Ovary (tissue), 9 donors: Measurements from ENCODE around the gene STARD8. TPM values are rescaled to one million over a fixed set of nuclear protein-coding genes. Genes with fewer than 3 reads are reported as not detected.

ENCODE experiments used
- DNase-seq, 5 donors: peaks; one replicate each; pipeline ENCODE4 v3.0.0-alpha.2; 2019 to 2020
- H3K27ac ChIP-seq, 2 donors: fragments of 200-600 bp; one replicate each; pipeline versions ENCODE4 v1.5.1 to v1.8.0; 2019 to 2022
- H3K27me3 ChIP-seq: fragments of 200-600 bp; one replicate; pipeline ENCODE4 v1.8.0; 2022
- H3K36me3 ChIP-seq: fragments of 200-600 bp; sonication (generic); one replicate; pipeline ENCODE4 v1.5.1; 2019
- H3K4me1 ChIP-seq: one replicate; pipeline ENCODE4 v1.8.1; 2013; ENCODE audit warnings: mild to moderate bottlenecking, moderate library complexity; ENCODE audit not compliant: insufficient read depth
- H3K4me3 ChIP-seq: fragments of 200-600 bp; sonication (generic); one replicate; pipeline ENCODE4 v1.5.1; 2017
- H3K9me3 ChIP-seq, 2 donors: fragments of 200-600 bp in 1 of 2; sonication (generic) in 1 of 2; one replicate each; pipeline versions ENCODE4 v1.5.1 to v1.8.1; 2013 to 2019; ENCODE audit warnings: mild to moderate bottlenecking in 1 of 2, moderate library complexity in 1 of 2
- CTCF ChIP-seq, 3 donors: fragments of 450-650 bp in 2 of 3; fragments of 200-600 bp in 1 of 3; IDR thresholded peaks; one replicate each; pipeline versions ENCODE4 v1.5.1 to v1.8.0; 2016 to 2022; ENCODE audit warnings: antibody characterized with exemption in 3 of 3, mild to moderate bottlenecking in 1 of 3
- EP300 ChIP-seq: sonication (generic); formaldehyde crosslinking; IDR thresholded peaks from one replicate; pipeline ENCODE4 v1.6.1; 2017; ENCODE audit warnings: antibody characterized with exemption
- POLR2A ChIP-seq: fragments of 450-650 bp; IDR thresholded peaks from one replicate; pipeline ENCODE4 v1.6.1; 2017; ENCODE audit warnings: antibody characterized with exemption, mild to moderate bottlenecking, moderate library complexity
- WGBS, 3 donors: extraction: QIAGEN DNeasy Blood & Tissue Kit in 1 of 3; methylation state at CpG; one replicate each; pipeline versions ENCODE4 v1.1.5 to v1.1.7; 2013 to 2017; 5-methylcytosine and 5-hydroxymethylcytosine counted together
- intact Hi-C, 4 donors: fragments of 100-400 bp; cut with DNase I; formaldehyde crosslinking; loops; one replicate each; pipeline versions ENCODE4 v1.11.0 to v1.15.1; 2022 to 2023
- polyA plus RNA-seq, 2 donors: library from polyadenylated mRNA; stranded (reverse); fragments of 200-250 nt in 1 of 2; fragments of 350-450 nt in 1 of 2; fragmentation: Illumina TruSeq in 1 of 2; extraction: RNeasy Lipid Tissue Mini Kit (QIAGEN cat#74804) in 1 of 2; gene quantifications; one replicate each; pipeline ENCODE4 v1.2.3, GENCODE V29; 2013 to 2014
- total RNA-seq, 7 donors: library from RNA; depleted of rRNA in 2 of 7; stranded (reverse); fragments of >200 nt in 2 of 7; fragmentation: NEBNext Ultra II Directional in 3 of 7; extraction: Animal tissue kit (Norgen Biotek cat#: 25700) in 3 of 7; gene quantifications; one replicate each; pipeline versions ENCODE4 v1.1.0 to v1.2.4, GENCODE V29; 2016 to 2023
- donor health status: DM: no; HTN: no; CAD: no; lungs with moderate emphysema.
- donor health status: DM: no; HTN: no; CAD: no.
- donor health status: Bipolar disorder and iron deficiency.
- donor health status: DM: yes; HTN: yes; CAD: no.
- donor health status: DM: no; HTN: no; CAD: no.
- donor health status: DM: yes; HTN: yes; CAD: no.

STARD8 gene
- total and polyA plus RNA-seq, 9 donors = 2.3 to 7.8 (median 4.6) TPM

GRCh38 chrX:68743754-68744153 lies 96.3 kb downstream of the STARD8 start:
- TF ChIP-seq EP300 (no peak), CTCF (IDR thresholded peaks at IDR 0.05) (no peak), POLR2A (no peak)

GRCh38 chrX:68746988-68747387 lies 99.5 kb downstream of the STARD8 start:
- 50 to 61% (median 54%) methylated on average over 5 of the region's 5 CpGs for WGBS, 3 donors
- Histone ChIP-seq H3K9me3 (no peaks in the 10 kb centered on the region), H3K4me1 (no peaks in the 10 kb centered on the region), H3K36me3 (no peaks in the 10 kb centered on the region), H3K4me3 (no peak overlapping the region), H3K27ac (no peak overlapping the region), H3K27me3 (no peaks in the 10 kb centered on the region)
- TF ChIP-seq POLR2A (no peak), EP300 (no peak), CTCF (IDR thresholded peaks at IDR 0.05) (no peak)
- intact Hi-C loops = no loop called here
- DNase-seq = no peak

More at GRCh38 chrX:68743754-68744153, 96.3 kb downstream of the STARD8 start:
- intact Hi-C loops = no loop called here
- Histone ChIP-seq H3K4me1 (no peaks in the 10 kb centered on the region), H3K27me3 (no peaks in the 10 kb centered on the region), H3K4me3 (no peak overlapping the region), H3K27ac (no peak overlapping the region), H3K9me3 (no peaks in the 10 kb centered on the region), H3K36me3 (no peaks in the 10 kb centered on the region)
- WGBS, 3 donors = 89 to 96% (median 91%) methylated on average over 1 of the region's 1 CpG
- no peak for DNase-seq

DNA sequence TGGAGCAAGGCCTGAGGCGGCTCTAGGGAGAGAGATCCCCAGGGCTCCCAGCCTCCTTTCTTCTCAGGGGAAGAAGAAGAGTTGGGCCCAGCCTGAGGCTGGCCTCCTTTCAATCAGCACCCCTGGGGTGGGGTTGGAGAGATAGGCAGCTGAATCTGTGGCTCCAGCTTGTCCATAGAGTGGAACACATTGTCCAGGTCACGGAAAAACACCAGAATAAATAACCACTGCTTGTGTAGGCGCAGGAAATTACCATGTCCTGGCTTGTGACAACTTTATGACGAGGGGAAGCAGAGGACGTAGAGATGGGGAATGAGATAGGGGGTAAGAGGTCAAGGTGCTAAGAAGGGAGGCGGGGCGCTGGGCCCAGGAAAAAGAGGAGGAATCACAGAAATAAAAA lies 100.6 kb downstream of the STARD8 start:
- Histone ChIP-seq H3K36me3 (no peaks in the 10 kb centered on the region), H3K27ac (no peak overlapping the region), H3K4me3 (no peak overlapping the region), H3K27me3 (no peaks in the 10 kb centered on the region), H3K9me3 (no peaks in the 10 kb centered on the region), H3K4me1 (no peaks in the 10 kb centered on the region)
- no peak for TF ChIP-seq POLR2A
- TF ChIP-seq EP300 = no peak
- no peak for TF ChIP-seq CTCF (IDR thresholded peaks at IDR 0.05)
- whole genome bisulfite sequencing, 3 donors = 69 to 80% (median 72%) methylated on average over 7 of the region's 7 CpGs
- no peak for DNase-seq
- intact Hi-C loops = no loop called here

DNA sequence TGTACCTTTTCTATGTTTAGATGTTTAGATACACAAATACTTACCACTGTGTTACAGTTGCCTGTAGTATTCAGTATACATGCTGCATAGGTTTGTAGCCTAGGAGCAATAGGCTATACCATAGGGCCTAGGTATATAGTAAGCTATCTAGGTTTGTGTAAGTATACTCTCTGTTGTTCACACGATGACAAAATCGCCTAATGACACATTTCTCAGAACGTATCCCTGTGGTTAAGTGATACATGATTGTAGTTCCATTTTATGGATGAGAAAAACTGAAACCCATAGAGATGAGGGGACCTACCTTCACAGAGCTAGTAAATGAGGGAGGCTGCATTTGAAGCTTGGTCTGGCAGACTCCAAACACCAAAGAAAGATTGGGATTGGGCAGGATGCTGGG lies 102.0 kb downstream of the STARD8 start:
- no peak overlapping the region for H3K4me3 ChIP-seq
- no peaks in the 10 kb centered on the region for H3K27me3 ChIP-seq
- intact Hi-C loops = no loop called here
- 62 to 78% (median 73%) methylated on average over 3 of the region's 3 CpGs for WGBS, 3 donors
- H3K9me3 ChIP-seq = no peaks in the 10 kb centered on the region
- H3K27ac ChIP-seq = no peak overlapping the region
- H3K4me1 ChIP-seq = no peaks in the 10 kb centered on the region
- no peak for TF ChIP-seq CTCF (IDR thresholded peaks at IDR 0.05)
- no peak for TF ChIP-seq POLR2A
- no peak for TF ChIP-seq EP300
- H3K36me3 ChIP-seq = no peaks in the 10 kb centered on the region
- no peak for DNase-seq

- no peak for DNase-seq
- H3K27ac ChIP-seq = no peak overlapping the region
- H3K4me1 ChIP-seq = no peaks in the 10 kb centered on the region
- TF ChIP-seq POLR2A (no peak), CTCF (IDR thresholded peaks at IDR 0.05) (no peak), EP300 (no peak)
- no peaks in the 10 kb centered on the region for H3K27me3 ChIP-seq
- no peaks in the 10 kb centered on the region for H3K36me3 ChIP-seq
- H3K4me3 ChIP-seq = no peak overlapping the region
- no peaks in the 10 kb centered on the region for H3K9me3 ChIP-seq
- intact Hi-C loops = no loop called here
- WGBS, 3 donors = 78 to 82% (median 80%) methylated on average over 3 of the region's 3 CpGs
Measured at GRCh38 chrX:68750316-68750715, 102.8 kb downstream of the STARD8 start.
